ENCODE measurements around the gene GLI3. TPM values are rescaled to one million over a fixed set of nuclear protein-coding genes. Genes with fewer than 3 reads are reported as not detected.

GLI3 gene
- total RNA-seq, 1 experiment from 2014 or later, result 45.0 TPM

- Mint-ChIP-seq H3K36me3 (ENCODE audit: insufficient read depth in 1 of 3, low read depth in 3 of 3) (peaks cover 12 to 37% (median 36%) of the 10 kb centered on the region in 3 experiments), H3K4me1 (peaks cover 59 to 62% of the 10 kb centered on the region in 2 experiments)
- DNase-seq, result no peak
Observed at GRCh38 chr7:42025635-42026375, 211.2 kb downstream of the GLI3 start.

More at GRCh38 chr7:42025635-42026375, 211.2 kb downstream of the GLI3 start:
- no peak overlapping the region for H3K56ac ChIP-seq (ENCODE audit: insufficient read length, low read depth, low read length)
- H3K18ac ChIP-seq (ENCODE audit: insufficient read length, low read depth, low read length), result no peak overlapping the region
- H3K23me2 ChIP-seq (ENCODE audit: insufficient read length, low read depth, low read length, poor library complexity, severe bottlenecking), result no peaks in the 10 kb centered on the region
- no peak overlapping the region for H3K27ac ChIP-seq (ENCODE audit: insufficient read length, low read depth, low read length)
- no peak overlapping the region for H3K9ac ChIP-seq (ENCODE audit: extremely low read depth, insufficient read length, low read length)
- H2AFZ ChIP-seq (ENCODE audit: low read length), result no peak overlapping the region
- no peak overlapping the region for H2BK20ac ChIP-seq (ENCODE audit: low read depth, low read length, poor library complexity, severe bottlenecking)
- H2BK12ac ChIP-seq (ENCODE audit: insufficient read length, low read depth, low read length), result no peak overlapping the region
- peaks cover 0 to 4% of the 10 kb centered on the region in 2 experiments; a peak in 1 of 5 replicates for H3K9me3 Mint-ChIP-seq
- H3K4me3 Mint-ChIP-seq, result no peak overlapping the region
- no peak overlapping the region for H2BK15ac ChIP-seq (ENCODE audit: low read depth, low read length)
- no peaks in the 10 kb centered on the region for H3K79me2 ChIP-seq (ENCODE audit: insufficient read depth, low read length)
- H3K23ac ChIP-seq (ENCODE audit: insufficient read length, low read depth, low read length), result no peak overlapping the region
- H4K8ac ChIP-seq (replicated peaks; ENCODE audit: insufficient read length, low read depth, low read length), result no peak overlapping the region
- no peaks in the 10 kb centered on the region for H3K9me3 ChIP-seq (ENCODE audit: control insufficient read depth, low read depth, low read length)
- H3K27ac Mint-ChIP-seq, result peak overlapping the region in 1 of 3 experiments; percentile 74; a peak in 3 of 7 replicates
- H3K79me1 ChIP-seq (ENCODE audit: insufficient read depth, low read depth, low read length, poor library complexity, severe bottlenecking), result no peaks in the 10 kb centered on the region
- H2BK5ac ChIP-seq (ENCODE audit: insufficient read length, low read length), result no peak overlapping the region
- no peaks in the 10 kb centered on the region for H4K20me1 ChIP-seq (ENCODE audit: control insufficient read depth, insufficient read depth, insufficient read length)
- H3K4me1 ChIP-seq (ENCODE audit: insufficient read depth, low read length), result peaks cover 5% of the 10 kb centered on the region; the same call in 1 of the 2 replicates
- TF ChIP-seq, protein P1, sequence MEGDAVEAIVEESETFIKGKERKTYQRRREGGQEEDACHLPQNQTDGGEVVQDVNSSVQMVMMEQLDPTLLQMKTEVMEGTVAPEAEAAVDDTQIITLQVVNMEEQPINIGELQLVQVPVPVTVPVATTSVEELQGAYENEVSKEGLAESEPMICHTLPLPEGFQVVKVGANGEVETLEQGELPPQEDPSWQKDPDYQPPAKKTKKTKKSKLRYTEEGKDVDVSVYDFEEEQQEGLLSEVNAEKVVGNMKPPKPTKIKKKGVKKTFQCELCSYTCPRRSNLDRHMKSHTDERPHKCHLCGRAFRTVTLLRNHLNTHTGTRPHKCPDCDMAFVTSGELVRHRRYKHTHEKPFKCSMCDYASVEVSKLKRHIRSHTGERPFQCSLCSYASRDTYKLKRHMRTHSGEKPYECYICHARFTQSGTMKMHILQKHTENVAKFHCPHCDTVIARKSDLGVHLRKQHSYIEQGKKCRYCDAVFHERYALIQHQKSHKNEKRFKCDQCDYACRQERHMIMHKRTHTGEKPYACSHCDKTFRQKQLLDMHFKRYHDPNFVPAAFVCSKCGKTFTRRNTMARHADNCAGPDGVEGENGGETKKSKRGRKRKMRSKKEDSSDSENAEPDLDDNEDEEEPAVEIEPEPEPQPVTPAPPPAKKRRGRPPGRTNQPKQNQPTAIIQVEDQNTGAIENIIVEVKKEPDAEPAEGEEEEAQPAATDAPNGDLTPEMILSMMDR (conservative IDR thresholded peaks at IDR 0.05), result no peak; the same call in 2 of the 3 replicates
- no peak overlapping the region for H2AK5ac ChIP-seq (ENCODE audit: insufficient read length, low read length)
- no peak overlapping the region for H2BK120ac ChIP-seq (ENCODE audit: low read depth, low read length, poor library complexity, severe bottlenecking)
- H4K5ac ChIP-seq (ENCODE audit: insufficient read length, low read depth, low read length), result no peak overlapping the region
- no peak overlapping the region for H3K4me2 ChIP-seq (ENCODE audit: insufficient read depth, insufficient read length, low read length)
- H4K91ac ChIP-seq (ENCODE audit: insufficient read length, low read depth, low read length), result no peak overlapping the region
- no CpG with 5 or more reads among the region's 15 CpGs for WGBS (ENCODE audit: extremely low coverage, insufficient read length, low lambda C conversion rate)
- no peaks in the 10 kb centered on the region for H3K27me3 Mint-ChIP-seq (ENCODE audit: low read depth)
- no peak overlapping the region for H3K4ac ChIP-seq (ENCODE audit: low read depth, low read length)
- H3K27me3 ChIP-seq (ENCODE audit: insufficient read depth, low read length), result no peaks in the 10 kb centered on the region
- no peak overlapping the region for H3K14ac ChIP-seq (ENCODE audit: insufficient read depth, low read length)
- H3T11ph ChIP-seq (ENCODE audit: low read length), result no peak overlapping the region
